B cell (primary cell): ENCODE results near the gene MLF2. TPM values are rescaled to one million over a fixed set of nuclear protein-coding genes. Genes with fewer than 3 reads are reported as not detected.

Source experiments
- ATAC-seq: fragments of 200-7000 bp; cut with Tn5 transposase; one replicate; pipeline ENCODE4 v1.10.0; 2021; ENCODE audit warnings: low read depth, mild to moderate bottlenecking, moderate number of reproducible peaks, moderate library complexity
- CTCF ChIA-PET: fragments of 350-600 bp; sonication (Branson Sonifier 250); formaldehyde crosslinking; loops from one replicate; lab custom pipeline; 2021; ENCODE audit warnings: antibody characterized with exemption, inconsistent platforms; lab: Charles Lee
- POLR2A ChIA-PET: fragments of 350-600 bp; sonication (Branson Sonifier 250); formaldehyde crosslinking; loops from one replicate; lab custom pipeline; 2021; ENCODE audit warnings: antibody characterized with exemption; lab: Charles Lee
- DNase-seq: peaks from one replicate; pipeline ENCODE4 v3.0.0; 2013
- H2AFZ ChIP-seq: 2 replicates; pipeline ENCODE4 v1.6.1; 2012; ENCODE audit warnings: mild to moderate bottlenecking, low read depth, low read length; ENCODE audit not compliant: insufficient read depth, poor library complexity, severe bottlenecking
- H3K27ac ChIP-seq, 2 donors: 1 replicate in 1 of 2; 2 replicates in 1 of 2; pipeline ENCODE4 v1.5.1; 2012 to 2013; ENCODE audit warnings: low read length in 2 of 2, mild to moderate bottlenecking in 2 of 2, moderate library complexity in 1 of 2
- H3K27me3 ChIP-seq, 4 experiments: fragments of 200-600 bp in 1 of 4; sonication (generic) in 1 of 4; replicated peaks in 1 of 4; 1 replicate in 2 of 4; 2 replicates in 2 of 4; pipeline versions ENCODE4 v1.6.1 to v1.7.0; 2013 to 2016; ENCODE audit warnings: low read length in 3 of 4, mild to moderate bottlenecking in 2 of 4, mixed read lengths in 1 of 4, moderate library complexity in 1 of 4; ENCODE audit not compliant: insufficient read depth in 4 of 4, control insufficient read depth in 3 of 4; ENCODE audit errors: control extremely low read depth in 1 of 4
- H3K36me3 ChIP-seq, 2 experiments: replicated peaks in 1 of 2; 1 replicate in 1 of 2; 2 replicates in 1 of 2; pipeline versions ENCODE4 v1.6.1 to v1.7.1; 2013; ENCODE audit warnings: low read length in 1 of 2; ENCODE audit not compliant: insufficient read depth in 2 of 2, control insufficient read depth in 1 of 2; ENCODE audit errors: control extremely low read depth in 1 of 2, extremely low read depth in 1 of 2
- H3K4me1 ChIP-seq, 2 donors: fragments of 200-600 bp in 1 of 2; sonication (generic) in 1 of 2; 1 replicate in 1 of 2; 2 replicates in 1 of 2; pipeline versions ENCODE4 v1.5.1 to v1.6.1; 2013 to 2017; ENCODE audit warnings: low read length in 2 of 2; ENCODE audit not compliant: control insufficient read depth in 2 of 2, insufficient read depth in 2 of 2
- H3K4me2 ChIP-seq: replicated peaks from 2 replicates; pipeline ENCODE3; 2012; ENCODE audit warnings: mild to moderate bottlenecking, low read depth, low read length; ENCODE audit not compliant: poor library complexity, severe bottlenecking
- H3K4me3 ChIP-seq, 5 experiments: fragments of 200-600 bp in 1 of 5; sonication (generic) in 1 of 5; 1 replicate in 3 of 5; 2 replicates in 2 of 5; pipeline versions ENCODE4 v1.5.1 to v1.7.0; 2011 to 2016; ENCODE audit warnings: low read length in 4 of 5, mild to moderate bottlenecking in 4 of 5, low read depth in 2 of 5, control low read depth in 1 of 5, moderate library complexity in 1 of 5; ENCODE audit not compliant: insufficient read depth in 1 of 5; ENCODE audit errors: control extremely low read depth in 1 of 5, extremely low read depth in 1 of 5
- H3K79me2 ChIP-seq: fragments of 200-600 bp; sonication (generic); one replicate; pipeline ENCODE4 v1.6.0; 2016; ENCODE audit warnings: low read length; ENCODE audit not compliant: control insufficient read depth, insufficient read depth
- H3K9ac ChIP-seq: fragments of 200-600 bp; sonication (generic); 2 replicates; pipeline ENCODE4 v1.6.1; 2017; ENCODE audit warnings: mild to moderate bottlenecking, low read length, moderate library complexity
- H3K9me3 ChIP-seq, 3 donors: one replicate each; pipeline versions ENCODE4 v1.6.1 to v1.7.1; 2013; ENCODE audit warnings: low read length in 2 of 3; ENCODE audit not compliant: control insufficient read depth in 2 of 3, insufficient read depth in 1 of 3; ENCODE audit errors: control extremely low read depth in 1 of 3
- H4K20me1 ChIP-seq: 2 replicates; pipeline ENCODE4 v1.6.0; 2012; ENCODE audit warnings: mild to moderate bottlenecking, low read length; ENCODE audit not compliant: insufficient read depth, control insufficient read depth, poor library complexity, severe bottlenecking
- H3K27ac Mint-ChIP-seq: one replicate; pipeline ENCODE4 v1.8.0; 2021; ENCODE audit warnings: mixed read lengths
- H3K27me3 Mint-ChIP-seq: one replicate; pipeline ENCODE4 v1.8.0; 2021; ENCODE audit warnings: mixed read lengths
- H3K4me1 Mint-ChIP-seq: one replicate; pipeline ENCODE4 v1.8.0; 2021; ENCODE audit warnings: mixed read lengths
- H3K4me3 Mint-ChIP-seq: one replicate; pipeline ENCODE4 v1.8.0; 2021; ENCODE audit warnings: mixed read lengths
- H3K9me3 Mint-ChIP-seq: one replicate; pipeline ENCODE4 v1.8.0; 2022; ENCODE audit warnings: mixed read lengths; ENCODE audit not compliant: insufficient read depth
- CTCF ChIP-seq: fragments of 200-600 bp; IDR thresholded peaks from one replicate; pipeline ENCODE4 v1.8.0; 2022; ENCODE audit warnings: antibody characterized with exemption, mild to moderate bottlenecking
- EZH2 ChIP-seq: IDR thresholded peaks from 2 replicates; pipeline ENCODE4 v1.6.1; 2012; ENCODE audit warnings: borderline replicate concordance, low read depth, mild to moderate bottlenecking, moderate library complexity, low read length; ENCODE audit not compliant: insufficient read depth, poor library complexity, severe bottlenecking
- WGBS: methylation state at CpG from one replicate; pipeline ENCODE4 v1.1.5; 2013; ENCODE audit warnings: missing lambda C conversion rate; ENCODE audit not compliant: insufficient coverage; 5-methylcytosine and 5-hydroxymethylcytosine counted together
- intact Hi-C: fragments of 100-400 bp; cut with micrococcal nuclease; formaldehyde crosslinking; loops from one replicate; pipeline ENCODE4 v1.10.0; 2022
- polyA plus RNA-seq: library from polyadenylated mRNA; depleted of rRNA; stranded (reverse); fragments of >200 nt; gene quantifications from 2 replicates; pipeline ENCODE4 v1.2.3, GENCODE V29; 2012
- total RNA-seq, 2 donors: library from RNA; stranded (reverse); fragments of 120-200 nt in 1 of 2; gene quantifications; 1 replicate in 1 of 2; 2 replicates in 1 of 2; pipeline versions ENCODE4 v1.2.3 to v1.2.4, GENCODE V29; 2013 to 2022

MLF2 gene
- total and polyA plus RNA-seq, 2 donors (not counting 1 experiment from before 2014, with no cell fraction given) = 97.2 to 190 TPM

- H3K4me3 ChIP-seq = no peak overlapping the region
- no peaks in the 10 kb centered on the region for H3K9me3 Mint-ChIP-seq
- no peak overlapping the region for H3K27ac Mint-ChIP-seq
- H2AFZ ChIP-seq = no peak overlapping the region
- H3K79me2 ChIP-seq = no peaks in the 10 kb centered on the region
- WGBS = no CpG with 5 or more reads among the region's 9 CpGs
- peaks cover 0 to 9% (median 0%) of the 10 kb centered on the region in 4 experiments for H3K27me3 ChIP-seq
- no peaks in the 10 kb centered on the region for H3K4me1 ChIP-seq
- H3K27ac ChIP-seq = no peak overlapping the region
- peaks cover 9% of the 10 kb centered on the region for H3K27me3 Mint-ChIP-seq
- DNase-seq (no peak), ATAC-seq (no peak)
- H3K4me2 ChIP-seq = no peak overlapping the region
- H3K4me1 Mint-ChIP-seq = no peaks in the 10 kb centered on the region
- no peaks in the 10 kb centered on the region for H3K9me3 ChIP-seq
- H3K9ac ChIP-seq = no peak overlapping the region
- CTCF ChIA-PET = interaction anchor here (1.4 to 1.5 kb wide), 3 partner anchors 20 to 27 kb away, joined by 3 read pairs; no protein-coding TSS in a partner anchor
- no peaks in the 10 kb centered on the region for H4K20me1 ChIP-seq
- POLR2A ChIA-PET = no interaction called here
- no peak overlapping the region for H3K4me3 Mint-ChIP-seq
- TF ChIP-seq EZH2 = no peak
- TF ChIP-seq CTCF = no peak
- H3K36me3 ChIP-seq = no peaks in the 10 kb centered on the region
- intact Hi-C loops = no loop called here
These were observed 33.6 kb upstream of the MLF2 start for GRCh38 chr12:6786416-6787094.

- 42% methylated on average over 3 of the region's 5 CpGs for WGBS
- H4K20me1 ChIP-seq = no peaks in the 10 kb centered on the region
- no peaks in the 10 kb centered on the region for H3K4me1 ChIP-seq
- ChIA-PET CTCF (interaction anchor here (1.0 to 1.4 kb wide), 2 partner anchors 31 to 51 kb away, joined by 3 read pairs; no protein-coding TSS in a partner anchor), POLR2A (interaction anchor here (0.6 kb wide), 1 partner anchor 127 kb away, joined by 7 read pairs; no protein-coding TSS in a partner anchor)
- H3K4me3 ChIP-seq = no peak overlapping the region
- no peak overlapping the region for H3K4me2 ChIP-seq
- no peaks in the 10 kb centered on the region for H3K9me3 ChIP-seq
- no peaks in the 10 kb centered on the region for H3K36me3 ChIP-seq
- H3K9me3 Mint-ChIP-seq = no peaks in the 10 kb centered on the region
- TF ChIP-seq EZH2 (no peak), CTCF (no peak)
- H3K27me3 Mint-ChIP-seq = peaks cover 6% of the 10 kb centered on the region
- H3K4me1 Mint-ChIP-seq = no peaks in the 10 kb centered on the region
- no peaks in the 10 kb centered on the region for H3K79me2 ChIP-seq
- intact Hi-C loops = no loop called here
- H3K27ac ChIP-seq = no peak overlapping the region
- no peak for ATAC-seq
- H3K27ac Mint-ChIP-seq = no peak overlapping the region
- no peak overlapping the region for H3K9ac ChIP-seq
- no peak overlapping the region for H2AFZ ChIP-seq
- DNase-seq = no peak
- H3K4me3 Mint-ChIP-seq = no peak overlapping the region
- H3K27me3 ChIP-seq = peaks cover 0 to 7% (median 0%) of the 10 kb centered on the region in 4 experiments
These were observed 31.8 kb upstream of the MLF2 start for GRCh38 chr12:6784761-6785160.
